GM12873 (cell line): ENCODE measurements around the gene APLP2.

Experiments
- CTCF ChIP-seq: IDR thresholded peaks from 2 replicates; pipeline ENCODE4 v1.5.1; 2012; ENCODE audit warnings: low read depth, mild to moderate bottlenecking, moderate library complexity, low read length, control low read depth; ENCODE audit not compliant: insufficient read depth; ENCODE audit errors: missing control alignments

APLP2 gene

GRCh38 chr11:130120045-130120444, 50.4 kb downstream of the APLP2 start:
- no peak for TF ChIP-seq CTCF

- no peak for TF ChIP-seq CTCF
Observed at GRCh38 chr11:130121445-130121978, 51.8 kb downstream of the APLP2 start.

- no peak for TF ChIP-seq CTCF
Observed at GRCh38 chr11:130122141-130122575, 52.5 kb downstream of the APLP2 start.

GRCh38 chr11:130123414-130124040, 53.8 kb downstream of the APLP2 start:
- TF ChIP-seq CTCF, result no peak

- TF ChIP-seq CTCF, result no peak
Observed at GRCh38 chr11:130124096-130124495, 54.4 kb downstream of the APLP2 start.

- no peak for TF ChIP-seq CTCF
Observed at GRCh38 chr11:130125638-130126037, 55.9 kb downstream of the APLP2 start.

- no peak for TF ChIP-seq CTCF
Observed at GRCh38 chr11:130126516-130126915, 56.8 kb downstream of the APLP2 start.
